Right lobe of liver (tissue), 4 donors: Measurements from ENCODE around the gene DHH.

ENCODE experiments used
- POLR2A ChIP-seq: fragments of 450-650 bp; IDR thresholded peaks from one replicate; pipeline ENCODE4 v1.6.1; 2017; ENCODE audit warnings: antibody characterized with exemption, mild to moderate bottlenecking
- TF ChIP-seq, protein P1 (sequence below), 4 donors: fragments of 200-600 bp in 3 of 4; fragments of 450-650 bp in 1 of 4; IDR thresholded peaks; one replicate each; pipeline versions ENCODE4 v1.5.1 to v1.8.0; 2016 to 2022; ENCODE audit warnings: antibody characterized with exemption in 4 of 4, mild to moderate bottlenecking in 2 of 4
- donor health status: DM: no; HTN: no; CAD: no.
- donor health status: DM: no; HTN: no; CAD: no.
- donor health status: DM: no; HTN: yes; CAD: no.

DNA sequence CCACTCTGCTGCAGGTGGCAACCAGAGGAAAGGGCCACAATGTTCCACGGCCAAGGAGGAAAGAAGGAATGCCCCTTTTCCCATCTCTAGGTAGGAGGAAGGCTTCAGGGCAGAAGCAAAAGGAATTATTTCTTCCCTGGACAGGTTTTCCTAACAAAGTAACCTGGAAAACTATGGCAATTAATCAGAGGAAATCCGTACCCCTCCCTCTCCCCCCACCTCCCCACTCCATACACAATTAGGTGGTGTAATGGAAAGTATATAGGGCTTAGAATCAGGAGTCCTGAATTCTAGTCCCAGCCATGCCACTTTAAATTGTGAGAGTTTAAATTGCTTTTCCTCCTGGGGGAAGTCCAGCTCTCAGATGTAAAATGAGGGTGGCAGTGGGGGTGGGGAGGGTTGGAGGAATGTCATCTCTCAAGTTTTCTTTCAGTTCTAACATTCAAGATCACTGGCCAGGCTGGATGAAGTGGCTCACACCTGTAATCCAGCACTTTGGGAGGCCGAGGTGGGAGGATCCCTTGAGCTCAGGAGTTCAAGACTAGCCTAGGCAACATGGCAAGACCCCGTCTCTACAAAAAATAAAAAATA lies 1.7 kb downstream of the DHH start:
- TF ChIP-seq, protein P1, sequence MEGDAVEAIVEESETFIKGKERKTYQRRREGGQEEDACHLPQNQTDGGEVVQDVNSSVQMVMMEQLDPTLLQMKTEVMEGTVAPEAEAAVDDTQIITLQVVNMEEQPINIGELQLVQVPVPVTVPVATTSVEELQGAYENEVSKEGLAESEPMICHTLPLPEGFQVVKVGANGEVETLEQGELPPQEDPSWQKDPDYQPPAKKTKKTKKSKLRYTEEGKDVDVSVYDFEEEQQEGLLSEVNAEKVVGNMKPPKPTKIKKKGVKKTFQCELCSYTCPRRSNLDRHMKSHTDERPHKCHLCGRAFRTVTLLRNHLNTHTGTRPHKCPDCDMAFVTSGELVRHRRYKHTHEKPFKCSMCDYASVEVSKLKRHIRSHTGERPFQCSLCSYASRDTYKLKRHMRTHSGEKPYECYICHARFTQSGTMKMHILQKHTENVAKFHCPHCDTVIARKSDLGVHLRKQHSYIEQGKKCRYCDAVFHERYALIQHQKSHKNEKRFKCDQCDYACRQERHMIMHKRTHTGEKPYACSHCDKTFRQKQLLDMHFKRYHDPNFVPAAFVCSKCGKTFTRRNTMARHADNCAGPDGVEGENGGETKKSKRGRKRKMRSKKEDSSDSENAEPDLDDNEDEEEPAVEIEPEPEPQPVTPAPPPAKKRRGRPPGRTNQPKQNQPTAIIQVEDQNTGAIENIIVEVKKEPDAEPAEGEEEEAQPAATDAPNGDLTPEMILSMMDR (IDR thresholded peaks at IDR 0.05), result no peak
- TF ChIP-seq POLR2A, result no peak
